Activated CD4-positive, CD25-positive, alpha-beta regulatory T cell treated with anti-CD3 and anti-CD28 coated beads, Interleukin-2, amount 50 U/mL, for 16 hours (primary cell): ENCODE data around the gene RDH5.

ENCODE experiments used
- DNase-seq: peaks from one replicate; pipeline ENCODE4 v3.0.0-alpha.2; 2020; ENCODE audit warnings: low read depth, low spot score

The RDH5 gene

DNA sequence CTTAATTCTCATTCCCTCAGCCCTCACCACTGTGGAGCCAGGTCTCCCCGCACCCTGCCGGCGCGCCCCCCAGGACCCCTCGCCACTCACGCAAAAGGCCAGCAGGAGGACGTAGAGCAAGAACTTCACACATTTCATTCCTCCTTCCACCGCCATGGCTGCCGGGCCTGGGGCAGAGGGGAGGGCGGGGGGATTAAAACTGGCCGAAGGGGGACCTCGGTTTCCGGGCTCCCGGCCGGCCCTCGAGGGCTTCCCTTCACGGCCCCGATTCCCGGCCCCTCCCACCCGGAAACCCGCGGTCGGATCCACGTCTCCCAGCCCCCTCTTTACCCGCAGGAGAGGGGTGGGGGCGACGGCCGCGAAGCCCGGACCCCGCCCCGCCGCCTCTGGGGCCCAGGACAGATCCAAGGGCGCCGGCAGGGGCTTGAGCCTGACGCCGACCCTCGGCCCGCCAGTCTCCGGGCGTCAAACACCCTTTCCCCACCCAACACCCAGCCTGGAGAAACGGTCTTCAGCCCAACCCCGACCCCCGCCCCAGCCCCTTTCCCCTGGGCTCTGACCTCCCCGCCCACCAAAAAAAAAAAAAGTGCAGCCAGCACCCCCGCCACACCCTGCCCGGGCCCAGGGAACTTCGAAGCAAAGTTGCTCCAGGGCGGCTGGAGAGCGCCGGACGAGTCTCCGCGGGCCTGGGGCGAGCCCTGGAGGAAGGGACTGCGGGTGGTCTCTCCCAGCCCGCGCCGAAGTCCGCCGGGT lies 8.2 kb downstream of the RDH5 start:
- DNase-seq: no peak

- peak; percentile 40 for DNase-seq
These were observed 9.0 kb downstream of the RDH5 start, which contains the start of gene CD63 for GRCh38 chr12:55728939-55729818. TSS of gene CD63 (minus strand) at chr12:55729009. CDS start at chr12:55728341, 668 bp downstream.

DNA sequence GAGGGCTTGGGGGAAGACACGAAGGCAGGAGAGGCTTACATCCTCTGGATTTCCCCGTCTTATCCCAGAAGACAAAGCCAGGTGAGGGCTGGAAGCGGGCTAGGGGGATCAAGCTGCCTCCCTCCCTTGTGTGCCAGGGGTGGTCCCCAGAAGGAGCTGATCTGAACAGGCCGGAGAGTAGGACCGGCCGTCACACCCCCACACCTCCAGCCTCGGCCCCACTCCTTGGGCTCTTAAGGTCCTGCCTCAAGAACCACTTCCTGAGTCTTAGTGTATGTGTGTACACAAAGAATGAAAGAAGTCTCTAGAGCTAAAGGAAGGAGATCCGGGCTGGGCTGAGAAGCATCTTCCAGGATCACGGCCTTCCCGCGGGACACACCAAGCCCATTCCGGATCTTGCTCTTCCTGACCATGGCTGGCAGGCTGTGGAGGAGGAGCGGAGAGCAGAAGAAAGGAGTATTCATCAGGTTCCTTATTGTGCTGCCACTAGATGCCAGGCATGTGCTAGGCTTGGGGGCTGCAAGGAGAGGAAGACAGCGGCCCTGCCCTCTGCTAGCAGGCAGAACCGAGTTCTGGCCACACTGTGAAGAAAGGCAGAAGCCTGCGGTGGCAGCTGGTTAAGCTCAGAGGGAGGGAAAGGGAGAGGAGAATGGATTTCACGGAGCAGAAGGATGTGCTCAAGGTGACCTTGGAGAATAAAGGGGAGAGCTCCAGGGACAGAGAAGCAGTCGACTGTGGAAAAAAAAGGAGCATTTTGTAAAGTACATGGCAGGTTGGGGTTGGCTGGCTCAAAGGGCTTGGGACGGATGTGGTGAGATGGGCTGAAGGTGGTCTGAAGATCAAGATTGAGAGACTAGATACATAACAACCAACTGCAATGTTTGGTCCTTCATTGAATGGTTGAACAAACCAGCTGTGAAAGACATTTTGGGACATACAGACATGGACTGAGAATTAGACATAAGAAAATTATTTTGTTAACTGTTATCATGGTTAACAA lies 9.9 kb downstream of the RDH5 start:
- DNase-seq: no peak

DNA sequence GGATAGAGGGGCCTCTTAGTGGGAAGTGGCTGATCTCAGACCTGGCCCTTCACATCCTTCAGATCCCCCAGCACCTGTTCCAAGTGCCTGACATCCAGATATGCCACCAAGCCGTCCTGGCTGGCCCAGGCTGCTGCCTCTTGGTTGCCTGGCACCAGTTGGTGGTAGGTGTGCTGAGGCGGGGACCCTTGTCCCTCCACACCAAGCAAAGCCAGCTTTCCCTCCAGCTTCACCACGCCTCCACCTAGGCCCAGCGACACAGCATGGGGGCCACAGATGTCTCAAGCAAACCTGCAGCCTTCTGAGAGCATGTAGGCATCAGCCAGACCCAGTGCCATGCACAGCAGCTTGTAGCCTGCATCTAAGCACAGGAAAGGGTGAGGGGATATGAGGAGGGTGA lies 12.1 kb downstream of the RDH5 start:
- no peak for DNase-seq

DNA sequence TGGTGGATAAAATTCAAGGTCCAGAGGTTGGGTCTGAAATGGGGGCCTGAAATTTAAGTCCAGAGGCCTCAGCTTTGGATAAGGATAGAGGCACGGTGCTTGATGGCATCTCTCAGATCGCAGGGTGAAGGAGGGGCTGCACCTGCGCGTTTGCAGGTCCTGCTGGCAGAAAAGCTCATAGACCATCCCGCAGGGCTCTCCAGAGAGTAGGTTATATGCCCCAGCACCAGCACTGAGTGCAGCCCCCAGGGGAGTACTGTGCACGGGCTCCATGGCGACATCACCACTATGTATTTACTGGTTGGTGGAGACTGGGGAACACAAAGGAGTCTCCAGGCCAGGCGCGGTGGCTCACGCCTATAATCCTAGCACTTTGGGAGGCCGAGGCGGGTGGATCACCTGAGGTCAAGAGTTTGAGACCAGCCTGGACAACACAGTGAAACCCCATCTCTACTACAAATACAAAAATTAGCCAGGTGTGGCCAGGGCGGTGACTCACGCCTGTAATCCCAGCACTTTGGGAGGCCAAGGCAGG lies 12.9 kb downstream of the RDH5 start:
- DNase-seq: no peak

DNA sequence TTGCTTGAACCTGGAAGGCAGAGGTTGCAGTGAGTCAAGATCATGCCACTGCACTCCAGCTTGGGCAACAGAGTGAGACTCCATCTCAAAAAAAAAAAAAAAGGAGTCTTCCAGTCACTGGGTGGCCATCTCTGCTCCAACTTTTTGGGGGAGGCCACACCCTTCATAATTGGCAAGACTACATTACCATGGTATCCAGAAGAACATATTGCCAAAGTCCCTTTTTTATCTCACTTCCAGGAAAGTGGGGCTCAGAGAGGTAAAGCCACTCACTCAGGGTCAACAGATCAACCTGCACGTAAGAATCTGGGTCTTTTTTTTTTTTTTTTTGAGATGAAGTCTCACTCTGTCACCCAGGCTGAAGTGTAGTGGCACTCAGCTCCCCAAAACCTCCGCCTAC lies 13.7 kb downstream of the RDH5 start:
- DNase-seq: no peak

GRCh38 chr12:55734595-55734994 lies 14.4 kb downstream of the RDH5 start:
- DNase-seq: no peak

GRCh38 chr12:55736076-55736475 lies 15.9 kb downstream of the RDH5 start:
- no peak for DNase-seq

DNA sequence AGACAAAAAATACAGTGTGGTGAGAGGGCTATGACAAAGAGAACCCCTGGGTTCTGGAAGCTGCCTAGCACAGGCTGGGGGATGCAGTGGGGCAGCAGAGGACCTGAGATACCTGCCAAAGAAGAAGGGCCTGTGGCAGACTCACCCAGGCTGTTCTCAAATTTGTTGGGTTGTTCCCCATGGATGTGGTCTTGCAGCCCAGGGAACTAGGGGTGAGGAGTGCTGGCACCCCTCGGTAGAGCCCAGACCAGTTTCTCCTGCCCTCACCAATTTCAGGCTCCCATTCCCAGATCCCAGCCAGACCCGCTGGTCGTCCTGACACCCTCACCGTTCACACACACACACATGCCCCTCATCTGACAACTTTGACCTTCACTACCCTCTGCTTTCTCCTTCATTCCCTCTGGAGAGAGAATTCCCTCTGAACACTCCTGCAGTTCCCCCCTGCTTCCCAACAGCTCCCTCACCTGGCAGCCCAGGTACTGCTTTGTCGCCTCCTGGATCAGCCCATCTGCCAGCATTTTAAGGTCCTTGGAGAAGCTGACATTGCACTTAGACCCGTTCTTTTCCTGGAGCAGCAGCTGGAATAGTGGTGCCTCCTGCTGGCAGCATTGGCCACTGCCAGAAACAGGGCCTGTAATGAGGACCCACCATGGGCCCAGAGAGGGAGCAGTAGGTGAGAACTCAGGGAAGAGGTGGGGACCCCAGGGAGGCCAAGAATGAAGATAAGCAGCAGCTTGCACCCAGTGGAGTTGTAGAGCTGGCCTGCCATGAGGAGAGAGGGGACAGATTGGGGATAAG lies 16.8 kb downstream of the RDH5 start:
- DNase-seq: no peak

DNA sequence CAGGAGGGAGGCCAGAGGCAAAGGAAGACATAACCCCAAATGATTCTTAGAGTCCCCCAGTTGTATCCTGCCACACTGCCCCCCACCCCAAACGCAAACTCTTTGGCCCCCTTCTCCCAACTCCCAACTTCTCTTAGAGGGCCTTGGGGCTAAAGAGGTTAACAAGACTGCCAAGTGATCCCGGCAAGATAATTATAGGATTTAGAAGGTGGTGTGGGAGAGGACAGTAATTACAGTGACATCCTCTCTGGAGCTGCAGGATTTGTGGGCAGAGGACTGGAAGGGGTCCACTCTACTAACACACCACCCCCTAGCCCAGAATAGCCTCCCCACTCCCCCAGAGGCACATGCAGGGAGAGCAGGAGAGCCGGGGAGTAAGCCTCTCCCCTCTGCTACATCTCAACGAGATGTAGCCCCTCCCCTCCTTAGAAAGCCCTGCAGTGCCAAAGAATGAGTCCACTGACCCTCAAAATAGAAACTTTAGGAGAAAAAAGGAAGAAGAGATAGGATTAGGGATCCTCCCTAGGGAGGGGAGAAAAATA lies 17.5 kb downstream of the RDH5 start:
- DNase-seq: no peak

DNA sequence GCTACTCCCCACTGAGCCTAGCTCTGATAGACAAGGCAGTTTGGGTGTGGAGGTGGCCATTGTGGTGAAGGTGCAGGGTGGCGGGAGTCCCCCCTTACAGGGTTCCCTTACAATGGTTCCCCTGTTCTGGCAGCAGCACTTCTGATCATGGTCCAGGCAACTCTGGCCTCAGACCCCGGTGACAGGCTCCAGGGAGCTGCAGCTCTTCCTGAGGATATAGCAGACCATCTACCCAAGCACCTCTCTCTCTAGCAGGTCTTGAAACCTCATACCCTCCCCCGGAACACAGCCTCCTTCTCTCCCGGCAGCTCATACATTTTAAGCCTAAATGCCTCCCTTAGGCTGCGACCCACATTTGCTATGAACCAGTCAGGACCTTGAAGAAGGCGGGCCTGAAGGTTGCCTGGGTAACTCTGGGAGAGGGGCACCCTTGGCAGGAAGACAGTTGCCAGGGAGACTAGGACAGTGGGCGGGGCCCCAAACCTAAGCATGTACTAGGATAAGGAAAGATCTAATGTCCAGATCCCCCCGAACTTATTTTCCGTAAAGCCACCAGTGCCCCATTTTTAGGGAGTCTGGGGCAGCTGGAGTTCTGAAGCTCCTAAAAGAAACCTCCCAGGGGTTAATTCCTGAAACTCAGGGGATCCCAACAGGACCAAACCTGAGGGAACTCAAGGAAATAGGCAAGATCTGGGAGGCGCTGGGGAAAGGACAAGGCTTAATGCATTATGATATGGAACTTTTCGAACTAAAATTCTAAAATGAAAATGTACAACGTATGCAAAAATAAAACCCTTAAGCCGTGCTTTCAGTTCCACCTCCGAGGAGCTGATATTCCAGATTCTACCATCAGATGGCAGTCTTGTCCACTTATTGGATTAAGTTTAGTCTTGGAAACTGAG lies 18.2 kb downstream of the RDH5 start:
- peak; percentile 68 for DNase-seq

GRCh38 chr12:55739025-55739378 lies 18.8 kb downstream of the RDH5 start:
- DNase-seq: no peak

- no peak for DNase-seq
These were observed 21.9 kb downstream of the RDH5 start for GRCh38 chr12:55741931-55742680.

GRCh38 chr12:55742719-55743405 lies 22.7 kb downstream of the RDH5 start, which contains the start of gene GDF11:
TSS of gene GDF11 (plus strand) at chr12:55743122. CDS start at chr12:55743317, 195 bp downstream.
- peak; percentile 44 for DNase-seq

- no peak for DNase-seq
These were observed 23.5 kb downstream of the RDH5 start for GRCh38 chr12:55743406-55744339.

- DNase-seq: no peak
These were observed 24.3 kb downstream of the RDH5 start for GRCh38 chr12:55744340-55745030.
